Measurements from ENCODE around the gene BCLAF1.
A peak's percentile ranks its signal among the peaks of the same experiment; 100 is the strongest.
"Not testable (repeated sequence)": the region's sequence is repeated elsewhere in the genome, so short reads cannot be mapped to it uniquely, and the experiment has no call there.

Gene BCLAF1

DNA sequence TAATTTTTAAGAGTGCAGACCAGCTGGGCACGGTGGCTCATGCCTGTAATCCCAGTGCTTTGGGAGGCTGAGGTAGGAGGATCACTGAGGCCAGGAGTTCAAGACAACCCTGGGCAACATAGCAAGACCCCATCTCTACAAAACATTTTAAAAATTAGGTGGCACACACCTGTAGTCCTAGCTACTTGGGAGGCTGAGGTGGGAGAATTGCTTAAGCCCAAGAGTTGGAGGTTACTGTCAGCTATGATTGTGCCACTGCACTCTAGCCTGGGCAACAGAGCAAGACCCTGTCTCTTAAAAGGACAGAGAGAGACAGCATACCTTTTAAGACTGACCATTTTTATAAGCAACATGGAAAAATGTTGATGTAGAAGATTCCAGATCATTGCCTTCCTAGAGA lies 18.8 kb upstream of the BCLAF1 start:
- not testable (repeated sequence) for DNase-seq

DNA sequence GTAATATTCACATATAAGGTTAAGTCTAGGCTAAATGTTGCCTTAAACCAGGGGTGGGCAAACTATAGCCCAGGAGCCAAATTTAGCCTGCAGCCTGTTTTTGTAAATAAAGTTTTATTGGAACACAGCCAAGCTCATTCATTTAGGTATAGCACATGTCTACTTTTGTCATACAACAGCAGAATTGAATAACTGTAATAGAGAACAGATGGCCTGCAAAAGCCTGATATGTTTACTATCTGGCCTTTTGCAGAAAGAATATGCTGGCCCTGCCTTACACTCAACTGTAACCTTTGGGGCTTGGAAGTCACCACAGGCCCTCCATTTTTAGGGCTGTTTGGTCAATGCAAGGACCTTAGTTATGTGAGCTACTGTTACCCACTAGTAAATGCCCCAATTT lies 17.7 kb upstream of the BCLAF1 start:
- peak; percentile 68 for DNase-seq

DNA sequence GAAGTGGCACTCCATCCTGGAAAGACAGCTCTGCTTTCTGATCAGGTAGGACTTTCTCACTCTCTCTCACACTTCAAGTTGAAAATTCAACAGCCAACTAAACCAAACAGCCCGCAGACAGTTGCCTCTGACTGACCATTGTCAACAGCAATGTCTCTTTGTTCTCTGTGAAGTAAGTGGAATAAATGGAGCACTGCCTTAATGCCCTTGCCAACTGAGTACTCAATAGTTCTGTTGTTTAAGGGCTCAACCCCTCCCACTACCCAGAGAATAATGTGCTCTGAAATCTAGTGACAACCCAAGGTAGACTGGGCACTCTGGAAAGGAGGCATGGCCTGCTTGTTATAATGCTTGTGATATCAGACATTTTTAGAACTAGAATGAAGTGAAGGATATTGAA lies 16.8 kb upstream of the BCLAF1 start:
- DNase-seq, result no peak

DNA sequence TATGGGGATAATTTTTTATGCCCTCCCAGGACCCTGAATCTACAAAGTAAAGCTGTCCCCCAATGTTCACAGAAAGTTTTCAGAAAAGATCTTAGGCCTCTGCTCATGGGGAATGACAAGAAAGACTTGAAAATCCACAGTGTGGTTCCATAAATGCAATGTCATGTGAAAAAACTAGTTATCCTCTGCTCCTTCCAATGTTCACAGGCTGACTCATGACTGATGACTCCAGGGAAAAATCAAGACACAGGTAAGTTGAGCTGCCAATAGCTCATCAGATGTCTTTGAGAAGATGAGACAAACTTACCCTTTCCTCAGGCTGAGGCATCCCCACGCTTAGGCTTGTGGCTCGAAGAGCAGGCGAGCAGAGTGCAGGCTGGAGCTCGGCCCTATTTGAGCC lies 14.8 kb upstream of the BCLAF1 start:
- DNase-seq, result no peak

DNA sequence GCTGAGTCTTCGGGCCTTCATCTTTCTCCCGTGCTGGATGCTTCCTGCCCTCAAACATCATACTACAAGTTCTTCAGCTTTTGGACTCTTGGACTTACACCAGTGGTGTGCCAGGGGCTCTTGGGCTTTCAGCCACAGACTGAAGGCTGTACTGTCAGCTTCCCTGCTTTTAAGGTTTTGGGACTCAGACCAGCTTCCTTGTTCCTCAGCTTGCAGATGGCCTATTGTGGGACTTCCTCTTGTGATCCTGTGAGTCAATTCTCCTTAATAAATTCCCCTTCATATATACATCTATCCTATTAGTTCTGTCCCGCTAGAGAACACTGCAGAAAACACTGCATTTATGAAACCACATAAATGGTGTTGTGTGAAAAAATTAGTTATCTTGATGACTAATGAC lies 13.9 kb upstream of the BCLAF1 start:
- no peak for DNase-seq

DNA sequence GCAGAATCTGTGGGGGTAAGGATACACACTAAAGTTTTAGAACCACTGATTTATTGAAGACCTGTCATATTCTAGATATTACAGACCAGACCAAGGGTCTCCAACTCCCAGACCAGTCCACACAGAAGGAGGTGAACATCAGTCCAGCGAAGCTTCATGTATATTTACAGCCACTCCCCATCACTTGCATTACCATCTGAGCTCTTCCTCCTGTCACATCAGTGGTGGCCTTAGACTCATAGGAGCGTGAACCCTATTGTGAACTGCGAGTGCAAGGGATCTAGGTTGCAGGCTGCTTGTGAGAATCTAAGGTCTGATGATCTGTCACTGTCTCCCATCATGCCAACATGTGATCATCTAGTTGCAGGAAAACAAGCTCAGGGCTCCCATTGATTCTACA lies 5.0 kb upstream of the BCLAF1 start:
- DNase-seq, result no peak

DNA sequence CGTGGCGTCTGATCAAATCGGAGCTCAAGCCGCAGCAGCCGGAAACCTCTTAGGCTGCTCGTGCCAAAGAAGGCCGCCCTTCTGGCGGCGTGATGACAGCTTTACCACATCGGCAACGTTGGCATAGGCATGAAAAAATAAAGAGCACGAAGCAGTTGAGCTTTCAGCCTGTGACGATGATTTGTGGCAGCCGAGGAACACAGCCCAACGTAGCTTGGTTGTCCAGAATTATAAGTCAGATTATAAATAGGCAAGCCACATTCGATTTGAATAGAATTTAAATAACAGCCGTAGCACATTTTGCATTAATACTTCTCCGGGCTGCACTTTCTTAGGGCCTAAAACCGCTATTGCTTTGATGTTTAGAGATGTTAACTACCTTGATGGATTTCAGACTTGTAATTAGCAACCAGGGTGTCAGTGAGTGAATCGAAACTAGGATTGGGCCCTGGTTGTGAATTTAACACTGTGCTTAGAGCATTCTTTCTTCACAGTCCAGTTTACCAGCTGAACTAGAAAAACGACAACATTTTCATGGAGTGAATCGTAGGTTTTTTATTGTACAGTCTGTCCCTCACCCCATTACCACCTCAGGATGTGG lies 864 bp upstream of the BCLAF1 start:
- DNase-seq, result peak; percentile 96

DNA sequence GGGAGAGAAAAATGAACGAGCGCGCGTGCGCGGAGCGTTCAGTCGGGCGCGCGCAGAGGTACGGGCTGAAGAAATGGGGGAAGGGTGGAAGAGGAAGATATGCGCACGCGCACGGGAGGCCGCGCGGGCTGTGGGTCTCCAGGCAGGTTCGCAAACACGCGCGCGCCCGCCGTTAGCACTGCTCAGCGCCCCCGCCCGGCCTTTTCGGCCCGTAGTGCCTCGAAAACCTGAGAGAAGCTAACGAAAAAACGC lies 393 bp downstream of the BCLAF1 start:
- peak; percentile 97 for DNase-seq

DNA sequence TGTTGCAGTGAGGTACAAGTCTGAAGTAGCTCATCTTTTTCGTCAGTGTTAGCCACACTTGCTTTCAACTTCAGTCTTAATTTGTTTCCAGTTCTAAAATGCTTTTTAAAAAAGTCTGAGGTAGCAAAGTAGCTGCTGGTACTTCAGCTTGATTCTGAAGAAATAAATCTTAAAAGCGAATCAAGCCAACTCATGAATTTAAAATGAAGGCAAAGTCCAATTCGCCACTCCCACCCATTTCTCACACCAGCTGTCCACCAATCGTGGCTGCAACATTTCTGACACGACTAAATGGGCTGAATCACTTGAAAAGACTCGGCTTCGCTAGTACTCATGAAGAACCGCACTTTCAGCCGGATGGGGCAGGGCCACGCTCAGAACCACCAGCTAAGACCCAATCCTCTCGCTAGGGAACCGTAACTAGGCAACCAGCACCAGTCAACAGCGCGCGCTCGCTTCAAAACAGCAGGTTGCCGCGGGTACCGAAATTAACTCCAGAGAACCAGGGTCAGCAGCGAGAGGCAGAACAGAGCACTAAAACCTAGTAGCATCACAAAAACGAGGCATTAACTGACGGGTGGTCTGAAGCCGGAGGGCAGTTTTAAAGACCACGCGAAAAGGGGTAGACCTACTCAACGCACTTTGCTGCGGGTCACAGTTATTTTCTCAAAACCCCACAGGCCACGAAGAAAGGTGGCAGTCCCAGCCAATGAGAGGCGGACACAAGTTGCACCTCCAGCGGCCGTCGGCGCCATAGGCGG lies 900 bp downstream of the BCLAF1 start:
- peak; percentile 86 for DNase-seq

DNA sequence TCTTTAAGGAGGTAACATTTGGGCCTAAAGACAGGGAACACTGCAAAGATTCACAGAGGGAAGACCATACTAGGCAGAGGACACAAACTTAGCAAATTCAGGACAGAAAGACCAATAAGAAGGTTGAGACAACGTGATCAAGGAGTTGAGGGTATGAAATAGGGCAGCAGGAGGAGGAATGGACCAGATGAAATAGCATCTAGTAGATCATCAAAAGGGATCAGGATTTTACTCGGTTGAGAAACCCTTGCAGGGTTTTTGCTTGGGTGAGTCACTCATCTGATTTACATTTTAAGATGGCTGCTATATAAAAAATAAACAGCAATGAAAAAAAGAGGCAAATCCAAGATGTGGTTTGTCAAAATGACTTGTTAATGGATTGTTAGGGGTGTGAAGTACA lies 4.7 kb downstream of the BCLAF1 start:
- DNase-seq, result peak; percentile 25

DNA sequence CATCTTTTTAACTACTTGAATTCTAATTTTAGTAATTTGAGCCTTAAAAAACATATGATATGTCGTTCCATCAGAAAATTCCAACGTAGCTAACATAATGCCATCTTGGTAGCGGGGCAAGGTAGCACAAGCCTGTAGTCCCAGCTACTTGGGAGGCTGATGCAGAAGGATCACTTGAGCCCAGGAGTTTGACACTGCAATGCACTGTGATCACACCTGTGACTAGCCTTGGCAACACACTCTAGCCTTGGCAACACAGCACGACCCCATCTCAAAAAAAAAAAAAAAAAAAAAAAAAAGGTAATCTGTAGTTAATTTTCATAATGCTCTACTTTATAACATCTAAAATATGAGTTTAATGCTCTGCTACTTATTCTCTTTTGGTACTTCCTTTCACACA lies 6.7 kb downstream of the BCLAF1 start:
- no peak for DNase-seq

DNA sequence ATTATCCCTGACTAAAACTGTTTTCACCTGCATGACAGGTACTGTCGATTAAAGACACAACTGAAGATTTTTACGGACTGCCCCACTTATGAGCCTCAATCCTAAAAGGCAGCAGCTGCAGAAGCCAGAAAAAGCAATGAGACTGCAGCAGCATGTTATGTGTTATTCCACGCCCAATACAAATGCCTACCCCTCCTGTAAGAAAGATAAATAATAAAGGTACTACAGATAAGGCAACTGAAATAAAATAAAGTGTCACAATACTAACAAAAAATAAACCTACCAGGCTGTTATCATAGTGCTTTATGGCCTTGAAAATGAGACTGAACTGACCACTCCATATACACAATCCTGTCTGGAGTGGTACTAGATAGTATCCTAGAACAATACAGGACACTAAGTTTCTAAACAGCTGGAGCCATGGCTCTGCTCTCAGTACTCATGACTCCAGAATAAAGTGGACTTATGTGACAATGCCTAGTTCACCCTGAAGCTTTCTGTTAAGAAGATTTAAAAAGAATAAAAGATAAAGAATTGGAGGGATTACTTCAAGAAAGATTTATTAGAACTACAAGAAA lies 9.5 kb downstream of the BCLAF1 start:
- DNase-seq, result no peak

DNA sequence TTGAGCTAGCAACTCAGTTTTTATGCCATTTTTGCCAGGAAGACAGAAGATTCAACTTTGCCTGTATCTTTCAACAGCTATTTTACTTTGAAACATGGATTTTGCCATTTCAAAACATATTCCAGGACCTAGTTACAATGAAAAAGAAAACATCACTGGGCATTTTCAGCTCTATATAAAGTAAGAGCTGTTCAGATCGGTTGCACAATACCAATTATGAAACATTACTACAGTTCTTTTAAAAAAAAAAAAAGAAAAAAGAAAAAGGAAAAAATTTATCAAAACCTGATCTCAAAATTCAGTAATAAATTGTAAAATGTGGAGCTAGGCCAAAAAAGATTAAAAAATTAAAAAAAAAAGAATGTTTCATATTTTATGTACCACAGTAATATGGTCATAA lies 15.6 kb downstream of the BCLAF1 start:
- DNase-seq, result no peak

DNA sequence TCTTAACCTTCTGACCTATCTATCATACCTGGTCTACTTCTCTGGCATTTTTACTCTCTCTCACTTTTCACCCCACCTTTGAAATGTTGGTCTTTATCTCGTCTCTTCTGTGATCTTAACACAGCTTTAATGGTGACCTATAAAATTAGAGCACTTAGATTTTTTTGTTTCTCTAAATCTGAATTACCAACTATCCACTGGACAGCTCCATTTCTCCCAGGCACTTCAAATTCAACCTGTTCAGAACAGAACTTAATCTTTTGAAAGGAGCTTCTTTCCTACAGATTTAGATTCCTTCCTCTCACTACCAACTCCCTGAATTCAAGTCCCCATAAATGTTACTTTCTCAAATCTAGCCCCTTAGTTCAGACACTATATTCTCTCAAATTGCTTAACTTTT lies 24.5 kb downstream of the BCLAF1 start:
- no peak for DNase-seq

DNA sequence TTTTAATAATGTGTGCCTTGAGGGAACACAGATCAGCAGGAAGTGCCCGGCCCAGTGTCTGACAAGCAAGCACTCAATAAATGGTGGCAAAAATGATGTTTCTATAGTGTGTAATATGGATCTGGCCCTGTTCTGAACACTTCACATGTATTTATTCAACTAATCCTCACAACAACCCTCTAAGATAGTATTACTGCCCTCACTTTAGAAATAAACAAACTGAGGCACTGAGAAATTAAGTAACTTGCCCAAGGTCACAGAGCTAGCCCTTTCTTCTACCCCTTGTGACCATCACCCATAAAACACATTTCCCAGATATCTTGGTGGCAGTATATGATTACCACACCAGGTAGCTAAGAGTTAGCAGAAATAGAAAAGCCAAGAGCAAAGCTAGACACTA lies 26.7 kb downstream of the BCLAF1 start:
- no peak for DNase-seq

DNA sequence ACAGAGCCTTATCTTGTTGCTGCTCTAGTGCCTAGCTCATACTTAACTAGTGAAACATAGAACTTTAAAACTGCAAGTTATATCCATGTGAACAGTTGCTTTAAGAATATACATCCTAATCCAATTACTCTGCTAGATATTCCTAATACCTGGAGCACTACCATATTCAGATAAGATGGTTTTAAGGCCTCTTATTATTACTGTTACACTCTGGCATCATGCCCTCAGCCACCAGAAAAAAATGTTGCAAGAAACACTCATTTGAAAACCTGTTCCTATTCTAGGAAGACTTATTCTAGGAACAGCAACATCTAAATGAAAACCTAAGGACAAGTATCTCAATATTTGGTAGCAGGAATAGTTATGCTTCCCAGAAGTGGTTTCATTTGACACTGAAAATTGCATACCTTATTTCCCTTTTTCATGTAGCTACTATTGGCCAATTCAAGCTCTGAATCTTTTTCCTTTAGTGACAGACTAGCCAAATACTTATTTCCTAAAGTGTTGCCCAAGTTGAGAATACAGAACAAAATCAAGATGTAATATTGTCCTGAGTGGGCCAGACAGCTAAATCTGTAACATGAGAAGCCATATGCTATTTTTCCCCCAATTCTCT lies 34.7 kb downstream of the BCLAF1 start:
- no peak for DNase-seq

DNA sequence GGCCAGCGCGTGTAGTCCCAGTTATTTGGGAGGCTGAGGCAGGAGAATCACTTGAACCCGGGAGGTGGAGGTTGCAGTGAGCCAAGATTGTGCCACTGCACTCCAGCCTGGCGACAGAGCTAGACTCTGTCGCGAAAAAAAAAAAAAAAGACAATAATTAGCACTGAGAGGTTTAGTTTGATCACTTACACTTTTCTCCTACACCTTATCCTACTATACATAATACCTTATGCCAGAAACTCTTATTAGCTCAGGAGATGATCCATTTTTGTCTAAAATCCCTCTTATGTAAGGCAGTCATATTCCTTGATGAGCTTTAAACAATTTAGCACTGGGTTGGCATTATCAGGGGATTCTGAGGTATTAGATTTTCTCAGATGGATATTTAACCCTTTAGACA lies 35.9 kb downstream of the BCLAF1 start:
- DNase-seq, result no peak

DNA sequence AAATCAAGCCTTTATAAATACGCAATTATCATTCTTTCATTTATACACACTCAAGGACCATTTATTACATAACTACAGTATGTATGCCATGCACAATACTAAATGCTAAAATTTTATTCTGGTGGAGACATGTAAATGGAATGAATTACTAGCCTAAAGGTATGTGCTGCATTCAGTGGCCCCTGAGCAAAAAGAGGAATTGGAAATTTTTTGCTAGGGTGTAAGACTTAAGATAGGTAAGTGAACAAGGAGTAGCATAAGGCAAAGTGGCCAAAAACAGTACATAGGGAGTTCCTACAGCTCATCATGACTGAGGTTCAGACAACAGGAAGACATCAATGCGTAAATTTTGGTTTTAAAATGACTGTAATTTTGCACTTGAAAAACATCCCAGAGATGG lies 37.2 kb downstream of the BCLAF1 start:
- DNase-seq, result no peak

DNA sequence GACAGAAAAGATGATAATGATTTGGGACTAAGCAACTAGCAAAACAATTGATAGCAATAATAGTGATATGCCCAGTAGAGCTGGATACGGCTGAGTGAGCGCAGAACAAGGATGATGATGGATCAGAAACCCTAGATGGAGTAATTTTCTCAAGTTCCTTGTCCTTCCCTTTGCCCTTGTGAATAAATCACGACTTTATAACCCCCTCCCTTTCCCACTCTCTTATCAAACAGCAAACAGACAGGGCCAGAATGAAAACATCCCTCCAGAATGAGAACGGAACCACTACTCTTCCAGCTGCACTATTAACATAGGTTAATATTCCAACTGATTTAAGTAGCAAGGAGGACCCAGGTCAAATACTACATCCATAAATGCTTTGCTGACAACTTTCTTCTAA lies 38.3 kb downstream of the BCLAF1 start:
- DNase-seq, result peak; percentile 48

DNA sequence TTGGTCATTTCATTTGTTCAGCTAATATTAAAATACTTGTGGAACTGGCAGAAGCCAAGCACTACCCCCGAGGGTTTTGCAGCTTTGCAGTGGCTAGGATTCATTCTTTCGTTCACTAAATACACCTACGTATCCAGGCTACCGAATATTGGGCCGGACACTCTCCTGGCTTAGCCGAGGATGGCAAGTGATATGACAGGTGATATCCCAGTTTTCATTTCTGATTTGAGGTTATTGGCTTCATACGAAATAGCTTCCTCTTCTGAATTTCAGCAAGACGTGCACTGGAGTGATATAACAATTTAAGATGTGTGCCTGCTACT lies 39.0 kb downstream of the BCLAF1 start:
- no peak for DNase-seq

DNA sequence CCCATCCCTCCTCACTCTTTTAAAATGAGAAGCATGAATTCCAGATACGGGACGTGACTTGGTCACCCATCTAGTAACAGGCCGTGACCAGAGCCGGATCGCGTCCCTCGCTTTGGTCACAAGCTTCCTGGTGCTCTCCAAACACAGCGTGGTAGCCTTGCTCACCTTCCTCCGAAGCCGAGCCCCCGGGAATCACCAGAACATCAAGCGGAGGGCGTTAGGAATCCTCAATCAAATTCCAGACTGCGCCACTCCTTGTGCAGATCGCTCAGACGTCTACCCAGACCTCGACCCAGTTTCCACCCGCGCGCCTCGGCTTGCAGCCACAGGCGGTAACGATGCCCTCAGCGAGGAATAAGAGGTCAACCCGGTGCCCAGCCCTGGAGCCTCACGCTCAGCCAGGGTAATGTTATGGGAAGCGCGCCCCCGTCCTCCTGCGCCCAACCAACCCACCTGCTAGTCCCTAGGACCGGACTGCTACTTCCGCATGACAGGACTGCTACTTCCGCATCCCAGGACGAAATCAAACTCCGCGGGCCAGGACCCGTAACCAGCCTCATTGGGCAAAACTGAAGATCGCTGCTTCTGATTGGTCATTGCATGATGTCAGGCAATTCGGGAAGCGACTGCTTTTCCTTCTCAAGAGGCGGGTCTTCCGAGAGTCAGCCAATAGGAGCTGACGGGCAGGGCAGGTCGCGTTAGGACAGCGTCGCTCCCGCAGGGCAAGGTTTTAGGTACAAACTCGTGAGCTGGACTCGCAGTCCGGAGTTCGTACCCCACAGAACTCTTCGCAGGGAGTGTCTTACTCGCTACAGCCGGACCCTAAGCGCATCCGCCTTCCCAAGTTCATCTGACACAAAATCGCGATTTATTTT lies 39.6 kb downstream of the BCLAF1 start, which contains the start of gene MTFR2:
Gene MTFR2, minus strand, starts transcription at position 501 of the 875 bp plus-strand sequence. CDS start 1,212 bp downstream, outside the sequence.
- peak; percentile 100 for DNase-seq

DNA sequence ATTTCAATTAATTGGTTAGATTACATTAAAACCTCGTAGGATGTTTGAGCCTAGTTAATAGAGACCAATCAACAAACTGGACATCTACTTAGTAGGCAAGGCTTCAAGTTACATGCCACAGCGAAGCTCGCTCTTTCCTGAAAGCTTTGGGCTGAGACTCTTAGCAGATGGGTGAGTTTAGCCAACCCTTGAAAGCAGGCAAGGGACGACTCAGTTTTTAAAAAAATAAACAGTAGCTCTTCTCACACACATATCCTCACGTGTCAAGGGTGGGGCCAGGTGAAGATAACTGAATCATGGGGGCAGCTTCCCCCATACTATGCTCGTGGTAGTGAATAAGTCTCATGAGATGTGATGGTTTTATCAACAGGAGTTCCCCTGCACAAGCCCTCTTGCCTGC lies 40.3 kb downstream of the BCLAF1 start:
- peak; percentile 22 for DNase-seq

DNA sequence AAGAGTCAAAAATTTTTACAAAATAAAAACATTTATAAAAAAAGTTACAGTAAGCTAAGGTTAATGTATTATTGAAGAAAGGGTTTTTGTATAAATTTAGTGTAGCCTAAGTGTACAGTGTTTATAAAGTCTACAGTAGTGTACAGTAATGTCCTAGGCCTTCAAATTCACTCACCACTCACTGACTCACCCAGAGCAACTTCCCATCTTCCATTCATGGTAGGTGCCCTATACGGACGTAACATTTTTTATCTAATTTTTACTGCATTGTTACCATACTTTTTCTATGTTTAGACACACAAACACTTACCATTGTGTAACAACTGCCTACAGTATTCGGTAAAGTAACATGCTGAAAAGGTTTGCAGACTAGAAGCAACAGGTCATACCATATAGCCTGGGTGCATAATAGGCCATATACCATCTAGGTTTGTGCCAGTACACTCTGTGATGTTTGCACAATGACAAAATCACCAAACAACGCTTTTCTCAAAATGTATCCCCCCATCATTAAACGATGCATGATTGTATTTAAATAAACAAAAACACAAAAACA lies 45.5 kb downstream of the BCLAF1 start:
- DNase-seq, result no peak
